GM21381 (cell line): ENCODE measurements around the gene SMIM35.

ENCODE experiments used
- ATAC-seq: cut with Tn5 transposase; IDR thresholded peaks from one replicate; pipeline ENCODE4 v1.9.1; 2021; ENCODE audit warnings: mild to moderate bottlenecking, moderate library complexity; ENCODE audit not compliant: unreplicated experiment

SMIM35 gene

DNA sequence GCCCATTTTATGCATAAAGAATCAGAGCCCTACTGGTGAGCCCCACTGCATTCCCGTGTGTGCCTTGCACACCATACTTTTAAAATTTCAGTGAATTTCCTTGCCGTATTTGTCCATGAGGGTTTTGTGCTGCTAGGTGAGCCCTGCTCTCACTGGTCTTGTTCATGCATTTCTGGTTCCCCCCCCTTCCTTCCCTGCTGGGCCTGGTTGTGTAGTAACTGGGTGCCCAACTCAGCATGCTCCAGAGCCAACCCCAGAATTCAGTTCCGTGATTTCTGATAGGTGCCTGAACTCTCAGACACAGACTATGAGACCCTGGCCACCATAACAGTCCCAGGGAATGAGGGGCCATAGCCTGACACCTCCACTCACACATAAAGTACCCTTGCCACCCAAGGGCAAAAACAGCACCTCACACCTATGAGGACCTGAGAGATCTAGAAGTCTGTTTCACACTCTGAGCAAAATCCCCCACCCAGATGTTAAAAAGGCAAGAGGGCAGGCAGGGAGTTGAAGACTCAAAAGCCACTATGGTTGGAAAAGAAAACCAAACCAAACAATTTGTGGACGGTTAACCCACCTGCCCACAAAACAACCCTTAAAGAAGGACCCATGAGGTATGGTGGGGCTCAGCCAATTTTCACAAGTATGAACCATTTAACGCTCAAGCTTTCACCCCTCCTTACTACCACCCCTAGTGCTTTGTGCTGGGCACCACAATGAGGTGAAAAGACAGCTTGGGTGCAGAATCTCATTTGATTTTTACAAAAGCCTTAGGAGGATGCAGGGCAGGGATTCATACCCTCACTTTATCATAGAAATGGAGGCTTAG lies 117.4 kb downstream of the SMIM35 start:
- no peak for ATAC-seq

DNA sequence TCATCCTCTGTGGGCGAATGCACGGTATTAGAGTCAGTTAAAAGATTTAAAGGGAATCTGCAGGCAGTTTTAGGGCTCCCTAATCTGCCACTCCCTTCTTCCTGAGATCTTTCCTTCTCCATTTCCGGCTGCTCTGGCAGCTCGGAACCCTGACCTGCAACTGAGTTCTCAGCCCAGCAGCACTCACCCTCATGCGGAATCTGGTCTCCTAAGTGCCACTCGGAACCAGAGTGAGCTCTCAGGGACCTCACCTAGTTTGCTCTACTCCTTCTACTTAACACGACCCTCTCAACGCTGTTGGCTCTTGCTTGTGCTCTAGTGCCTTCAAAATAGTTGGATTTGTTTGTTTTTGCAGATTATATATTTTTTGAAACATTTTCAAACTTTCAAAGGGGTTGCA lies 119.9 kb downstream of the SMIM35 start:
- no peak for ATAC-seq

DNA sequence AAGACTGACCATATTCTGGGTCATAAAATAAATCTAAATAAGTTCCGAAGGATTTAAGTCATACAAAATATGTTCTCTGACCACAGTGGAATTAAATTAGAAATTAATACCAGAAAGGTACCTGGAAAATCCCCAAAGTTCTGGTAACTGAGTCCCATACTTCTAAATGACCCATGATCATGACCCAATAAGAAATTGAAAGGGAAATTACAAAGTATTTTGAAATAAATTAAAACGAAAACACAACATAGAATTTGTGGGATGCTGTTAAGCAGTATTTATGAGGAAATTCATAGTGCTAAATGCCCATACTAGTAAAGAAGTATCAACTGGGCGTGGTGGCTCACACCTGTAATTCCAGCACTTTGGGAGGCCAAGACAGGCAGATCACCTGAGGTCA lies 123.9 kb downstream of the SMIM35 start:
- ATAC-seq = no peak

DNA sequence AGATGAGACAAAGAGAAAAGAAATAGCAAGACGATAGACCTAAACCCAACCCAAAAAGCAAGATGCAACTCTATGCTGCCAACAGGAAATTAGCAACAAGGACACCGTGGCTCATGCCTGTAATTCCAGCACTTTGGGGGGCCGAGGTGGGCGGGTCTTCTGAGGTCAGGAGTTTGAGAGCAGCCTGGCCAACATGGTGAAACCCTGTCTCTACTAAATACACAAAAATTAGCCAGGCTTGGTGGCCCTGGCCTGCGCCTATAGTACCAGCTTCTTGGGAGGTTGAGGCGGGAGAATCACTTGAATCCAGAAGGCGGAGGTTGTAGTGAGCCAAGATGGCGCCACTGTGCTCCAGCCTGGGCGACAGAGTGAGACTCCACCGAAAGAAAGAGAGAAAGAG lies 124.9 kb downstream of the SMIM35 start:
- ATAC-seq = no peak

DNA sequence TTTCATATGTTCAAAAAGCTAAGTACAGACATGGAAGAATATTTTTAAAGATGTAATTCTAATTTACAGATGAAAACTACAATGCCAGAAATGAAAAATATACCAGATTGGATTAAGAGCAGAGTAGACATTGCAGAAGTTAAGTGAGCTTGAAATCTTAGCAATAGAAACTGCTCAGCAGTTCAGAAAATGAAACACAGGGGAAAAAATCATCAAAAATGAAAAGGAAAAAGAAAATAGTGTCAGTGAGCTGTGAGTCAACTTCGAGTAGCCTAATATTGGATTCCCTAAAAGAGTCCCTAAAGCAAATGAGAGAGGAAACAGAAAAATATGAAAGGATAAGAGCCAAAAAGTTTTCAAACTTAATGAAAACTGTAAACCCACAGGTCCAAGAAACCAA lies 126.4 kb downstream of the SMIM35 start:
- no peak for ATAC-seq

DNA sequence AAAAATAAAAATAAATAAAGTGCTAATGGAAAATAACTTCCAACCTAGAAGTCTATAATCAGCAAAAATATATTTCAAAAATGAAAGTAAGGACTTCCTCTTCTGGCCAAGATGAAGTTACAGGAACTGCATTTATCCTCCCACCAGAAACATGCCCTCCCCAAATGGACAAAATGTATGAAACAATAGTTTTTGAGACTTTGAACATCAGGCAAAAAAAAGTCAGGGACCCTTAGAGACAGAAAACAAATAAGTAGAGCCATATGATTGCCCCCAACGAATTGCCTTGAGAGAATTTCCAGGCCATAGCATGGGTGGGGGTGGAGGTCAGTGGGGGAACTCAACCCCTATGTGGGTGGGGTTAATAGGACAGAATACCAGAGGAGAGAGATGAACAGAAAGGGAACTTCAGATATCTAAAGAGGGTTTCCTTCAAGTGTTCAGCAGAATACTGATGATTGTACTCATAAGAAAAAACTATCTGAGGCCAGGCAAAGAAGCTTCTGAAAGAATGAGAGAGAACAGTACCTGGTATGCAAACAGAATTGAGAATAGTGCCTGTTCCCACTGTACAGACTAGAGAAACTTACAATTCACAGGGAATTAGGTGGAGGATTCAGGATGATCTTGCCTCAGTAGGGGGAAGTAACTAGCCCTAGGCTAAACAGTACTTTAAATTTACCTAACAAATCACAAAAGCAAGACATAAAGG lies 127.2 kb downstream of the SMIM35 start:
- ATAC-seq = no peak

DNA sequence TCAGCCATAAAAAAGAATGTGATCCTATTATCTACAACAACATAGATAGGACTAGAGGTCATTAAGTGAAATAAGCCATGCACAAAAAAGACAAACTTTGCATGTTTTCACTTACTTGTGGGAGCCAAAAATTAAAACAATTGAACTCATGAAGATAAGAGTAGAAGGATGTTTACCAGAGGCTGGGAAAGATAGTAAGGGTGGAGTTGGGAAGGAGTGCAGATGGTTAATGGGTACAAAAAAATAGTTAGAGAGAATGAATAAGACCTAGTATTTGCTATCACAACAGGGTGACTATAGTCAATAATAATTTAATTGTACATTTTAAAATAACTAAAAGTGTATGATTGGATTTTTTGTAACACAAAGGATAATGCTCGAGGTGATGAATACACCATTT lies 127.8 kb downstream of the SMIM35 start:
- no peak for ATAC-seq
